Upper lobe of left lung (tissue), 6 donors: ENCODE results near the gene INPP4B. TPM values are rescaled to one million over a fixed set of nuclear protein-coding genes. Genes with fewer than 3 reads are reported as not detected.

ENCODE experiments used
- ATAC-seq, 2 donors: fragments of 200-7000 bp; cut with Tn5 transposase; one replicate each; pipeline ENCODE4 v1.9.1; 2022; ENCODE audit warnings: mild to moderate bottlenecking in 2 of 2, moderate library complexity in 2 of 2; ENCODE audit not compliant: low FRiP score in 2 of 2
- DNase-seq, 2 donors: peaks; one replicate each; pipeline ENCODE4 v3.0.0-alpha.2; 2019 to 2020
- H3K27ac ChIP-seq, 4 donors: fragments of 200-600 bp; sonication (generic); one replicate each; pipeline ENCODE4 v1.5.1; 2016 to 2019
- H3K27me3 ChIP-seq, 4 donors: fragments of 200-600 bp; sonication (generic); one replicate each; pipeline ENCODE4 v1.5.1; 2017 to 2019
- H3K36me3 ChIP-seq, 4 donors: fragments of 200-600 bp; sonication (generic); one replicate each; pipeline ENCODE4 v1.5.1; 2016 to 2019
- H3K4me1 ChIP-seq, 4 donors: fragments of 200-600 bp; sonication (generic); one replicate each; pipeline ENCODE4 v1.5.1; 2018 to 2019
- H3K4me3 ChIP-seq, 4 donors: fragments of 200-600 bp; sonication (generic); one replicate each; pipeline ENCODE4 v1.5.1; 2017 to 2019; ENCODE audit warnings: mild to moderate bottlenecking in 2 of 4, moderate library complexity in 1 of 4
- H3K9me3 ChIP-seq, 4 donors: fragments of 200-600 bp; sonication (generic); one replicate each; pipeline ENCODE4 v1.5.1; 2018 to 2019
- CTCF ChIP-seq, 6 experiments: fragments of 450-650 bp in 4 of 6; fragments of 200-600 bp in 2 of 6; sonication (generic) in 2 of 6; IDR thresholded peaks; one replicate each; pipeline ENCODE4 v1.5.1; 2016 to 2019; ENCODE audit warnings: antibody characterized with exemption in 6 of 6
- EP300 ChIP-seq, 4 donors: sonication (generic); formaldehyde crosslinking; IDR thresholded peaks; one replicate each; pipeline ENCODE4 v1.5.1; 2017; ENCODE audit warnings: antibody characterized with exemption in 4 of 4, control low read depth in 2 of 4
- POLR2A ChIP-seq, 4 donors: fragments of 450-650 bp; IDR thresholded peaks; one replicate each; pipeline ENCODE4 v1.5.1; 2016 to 2017; ENCODE audit warnings: antibody characterized with exemption in 4 of 4, mild to moderate bottlenecking in 2 of 4
- POLR2AphosphoS5 ChIP-seq, 2 donors: sonication (generic); formaldehyde crosslinking; IDR thresholded peaks; one replicate each; pipeline ENCODE4 v1.5.1; 2017; ENCODE audit warnings: antibody characterized with exemption in 2 of 2
- WGBS, 2 donors: methylation state at CpG; one replicate each; pipeline ENCODE4 v1.1.5; 2017 to 2018; 5-methylcytosine and 5-hydroxymethylcytosine counted together
- total RNA-seq, 6 donors: library from RNA; depleted of rRNA in 4 of 6; stranded (reverse); fragments of >200 nt in 4 of 6; gene quantifications; one replicate each; pipeline versions ENCODE4 v1.1.0 to v1.2.1, GENCODE V29; 2016 to 2021
- donor health status: DM: no; HTN: no; CAD: no; lungs with moderate emphysema.
- donor health status: DM: no; HTN: yes; CAD: no; lungs with severe emphysema.

Gene INPP4B
- total RNA-seq, 6 donors from 2014 or later, result 4.7 to 31.4 (median 10.4) TPM

GRCh38 chr4:142292231-142292630 is 553.9 kb downstream of the INPP4B start:
- no peaks in the 10 kb centered on the region for H3K36me3 ChIP-seq
- DNase-seq, result no peak
- TF ChIP-seq CTCF (IDR thresholded peaks at IDR 0.05), result no peak
- no peak for TF ChIP-seq POLR2AphosphoS5 (IDR thresholded peaks at IDR 0.05)
- TF ChIP-seq POLR2A (IDR thresholded peaks at IDR 0.05), result no peak
- no peak for TF ChIP-seq EP300 (IDR thresholded peaks at IDR 0.05)
- 44 to 56% methylated on average over 2 of the region's 2 CpGs for WGBS, 2 donors
- H3K27me3 ChIP-seq, result no peaks in the 10 kb centered on the region
- no peaks in the 10 kb centered on the region for H3K9me3 ChIP-seq
- no peak overlapping the region for H3K27ac ChIP-seq
- ATAC-seq, result no peak
- no peaks in the 10 kb centered on the region for H3K4me1 ChIP-seq
- H3K4me3 ChIP-seq, result no peak overlapping the region

DNA sequence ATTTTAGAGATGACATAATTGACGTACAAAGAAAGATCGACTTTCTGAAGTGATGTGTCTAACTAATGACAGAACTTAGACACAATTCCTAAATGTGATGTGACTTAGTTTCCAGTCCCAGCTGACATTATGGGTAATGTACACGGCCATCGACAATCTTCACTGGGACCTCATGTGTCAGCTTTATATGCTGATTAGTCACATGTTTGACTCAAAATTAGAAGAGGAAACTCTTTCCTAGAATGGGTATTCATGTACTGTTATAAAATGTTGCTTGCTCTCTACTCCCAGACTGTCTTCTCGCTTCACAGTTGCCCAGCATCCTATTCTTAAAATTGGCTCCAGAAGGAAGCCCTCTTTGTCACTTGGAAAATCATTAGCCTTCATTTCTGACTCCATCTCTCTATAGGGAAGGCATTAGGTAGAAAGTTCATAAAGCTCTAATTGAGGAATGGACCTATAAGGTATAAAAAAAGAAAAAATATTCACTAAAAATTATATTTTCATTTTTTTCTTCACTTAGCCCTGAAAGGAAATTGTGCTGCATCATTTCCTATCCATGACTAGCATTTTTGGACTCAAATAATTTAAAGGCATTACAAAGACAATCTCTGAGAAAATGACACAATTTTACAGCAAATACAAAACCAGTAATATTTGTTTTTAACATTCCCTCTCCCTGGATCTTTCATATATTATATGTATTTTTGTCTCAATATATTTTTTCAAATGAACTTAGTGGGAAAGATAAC is 554.6 kb downstream of the INPP4B start:
- H3K4me3 ChIP-seq, result no peak overlapping the region
- 81 to 90% methylated on average over 5 of the region's 5 CpGs for WGBS, 2 donors
- no peak overlapping the region for H3K27ac ChIP-seq
- H3K36me3 ChIP-seq, result no peaks in the 10 kb centered on the region
- ATAC-seq (no peak), DNase-seq (no peak)
- H3K9me3 ChIP-seq, result no peaks in the 10 kb centered on the region
- TF ChIP-seq EP300 (IDR thresholded peaks at IDR 0.05) (no peak), POLR2A (IDR thresholded peaks at IDR 0.05) (no peak), CTCF (IDR thresholded peaks at IDR 0.05) (no peak), POLR2AphosphoS5 (IDR thresholded peaks at IDR 0.05) (no peak)
- no peaks in the 10 kb centered on the region for H3K4me1 ChIP-seq
- H3K27me3 ChIP-seq, result no peaks in the 10 kb centered on the region

DNA sequence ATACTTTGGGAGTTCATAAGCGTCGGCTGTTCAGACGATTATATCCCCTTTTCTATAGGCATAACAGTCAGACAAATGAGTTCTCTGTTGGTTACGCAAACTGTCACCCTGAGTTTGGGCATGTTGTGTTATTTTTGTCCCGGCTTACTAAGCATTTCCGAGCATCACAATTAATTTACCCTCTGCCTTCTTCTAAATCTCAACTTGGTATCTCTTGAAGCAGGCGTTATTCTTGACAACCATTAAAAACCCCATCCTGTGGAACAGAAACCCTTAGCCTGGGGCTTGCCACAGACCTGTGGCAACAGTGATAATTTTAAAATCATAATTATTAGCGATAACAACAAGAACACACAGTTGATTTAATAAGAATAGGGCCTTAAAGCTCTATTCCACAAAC is 558.7 kb downstream of the INPP4B start:
- 86 to 94% methylated on average over 8 of the region's 8 CpGs for WGBS, 2 donors
- no peaks in the 10 kb centered on the region for H3K36me3 ChIP-seq
- DNase-seq (no peak), ATAC-seq (no peak)
- H3K27me3 ChIP-seq, result no peaks in the 10 kb centered on the region
- TF ChIP-seq POLR2A (IDR thresholded peaks at IDR 0.05) (no peak), EP300 (IDR thresholded peaks at IDR 0.05) (no peak), POLR2AphosphoS5 (IDR thresholded peaks at IDR 0.05) (no peak), CTCF (IDR thresholded peaks at IDR 0.05) (no peak)
- H3K4me3 ChIP-seq, result no peak overlapping the region
- no peak overlapping the region for H3K27ac ChIP-seq
- no peaks in the 10 kb centered on the region for H3K4me1 ChIP-seq
- no peaks in the 10 kb centered on the region for H3K9me3 ChIP-seq

DNA sequence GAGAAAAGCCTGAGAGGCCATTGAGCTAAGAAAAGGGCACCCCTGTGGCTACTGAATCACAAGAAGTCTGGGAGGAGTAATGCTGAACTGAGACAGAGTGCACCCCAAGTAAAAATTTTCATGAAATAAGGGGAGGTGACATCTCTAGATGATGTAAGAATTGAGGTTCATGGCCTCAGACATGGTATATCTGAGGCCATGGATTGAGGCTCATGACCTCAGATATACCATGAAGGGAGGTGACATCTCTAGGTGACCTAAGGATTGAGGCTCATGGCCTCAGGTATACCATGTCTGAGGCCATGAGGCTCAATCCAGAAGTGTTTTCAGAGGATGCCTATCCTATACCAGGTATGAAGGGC is 560.9 kb downstream of the INPP4B start:
- Histone ChIP-seq H3K4me1 (no peaks in the 10 kb centered on the region), H3K36me3 (no peaks in the 10 kb centered on the region), H3K27ac (no peak overlapping the region), H3K4me3 (no peak overlapping the region), H3K9me3 (no peaks in the 10 kb centered on the region), H3K27me3 (no peaks in the 10 kb centered on the region)
- DNase-seq (no peak), ATAC-seq (no peak)
- no peak for TF ChIP-seq POLR2A (IDR thresholded peaks at IDR 0.05)
- TF ChIP-seq EP300 (IDR thresholded peaks at IDR 0.05), result no peak

- Histone ChIP-seq H3K27ac (no peak overlapping the region), H3K9me3 (no peaks in the 10 kb centered on the region), H3K27me3 (no peaks in the 10 kb centered on the region), H3K4me1 (no peaks in the 10 kb centered on the region), H3K36me3 (no peaks in the 10 kb centered on the region), H3K4me3 (no peak overlapping the region)
- WGBS, 2 donors, result 82 to 84% methylated on average over 9 of the region's 9 CpGs
- ATAC-seq (no peak), DNase-seq (no peak)
- TF ChIP-seq POLR2AphosphoS5 (IDR thresholded peaks at IDR 0.05) (no peak), EP300 (IDR thresholded peaks at IDR 0.05) (no peak), POLR2A (IDR thresholded peaks at IDR 0.05) (no peak), CTCF (IDR thresholded peaks at IDR 0.05) (no peak)
These were observed 561.5 kb downstream of the INPP4B start for GRCh38 chr4:142284402-142285221.
